ENCODE results near the gene INO80C. TPM values are rescaled to one million over a fixed set of nuclear protein-coding genes. Genes with fewer than 3 reads are reported as not detected.

The INO80C gene
- total RNA-seq, 5 donors from 2014 or later (not counting 1 experiment from before 2014, with no cell fraction given): 19.3 to 29.5 (median 23.1) TPM

DNA sequence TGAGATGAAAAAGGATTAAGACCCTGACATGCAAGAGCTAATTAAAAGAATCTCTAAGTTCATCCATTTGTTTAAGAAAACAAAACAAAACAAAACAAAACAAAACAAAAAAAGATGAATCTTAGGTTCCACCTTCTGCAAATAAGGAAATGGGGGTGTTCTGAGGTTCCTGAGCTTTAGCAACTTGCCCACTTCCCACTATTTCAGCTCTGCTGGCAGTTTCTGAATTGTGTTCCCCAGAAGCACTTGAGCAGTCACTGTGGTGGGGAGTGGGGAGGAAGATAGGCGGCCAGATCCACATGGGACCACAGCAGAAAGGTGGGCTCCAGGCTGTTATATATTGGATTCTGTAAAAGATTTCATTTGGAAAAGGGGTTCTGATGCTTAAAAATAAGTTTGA lies 20.3 kb downstream of the INO80C start:
- Mint-ChIP-seq H3K4me1 (peaks cover 13 to 30% (median 14%) of the 10 kb centered on the region in 3 donors), H3K27ac (no peak overlapping the region), H3K27me3 (no peaks in the 10 kb centered on the region), H3K4me3 (no peak overlapping the region), H3K9me3 (peaks cover 0 to 3% (median 0%) of the 10 kb centered on the region in 3 donors), H3K36me3 (peaks cover 53% of the 10 kb centered on the region)
- ATAC-seq (replicated peaks in 1 of 4) (no peak), DNase-seq (no peak)
- H3K27ac ChIP-seq (ENCODE audit: low read length): no peak overlapping the region
- H3K36me3 ChIP-seq (ENCODE audit: control insufficient read depth in 2 of 2, extremely low read depth in 1 of 2, insufficient read depth in 1 of 2, low read length in 1 of 2): peaks cover 6 to 7% of the 10 kb centered on the region in 2 donors
- WGBS (ENCODE audit: insufficient coverage): 86% methylated on average over 1 of the region's 1 CpG
- no peaks in the 10 kb centered on the region for H3K4me1 ChIP-seq (ENCODE audit: control insufficient read depth in 1 of 2, extremely low read depth in 1 of 2, insufficient read depth in 2 of 2, low read length in 2 of 2)
- H3K4me3 ChIP-seq (ENCODE audit: control insufficient read depth in 1 of 2, extremely low read depth in 1 of 2, low read length in 1 of 2): no peak overlapping the region
- ChIA-PET CTCF (no interaction called here), POLR2A (no interaction called here)
- H3K9me3 ChIP-seq: no peaks in the 10 kb centered on the region
- no peaks in the 10 kb centered on the region for H3K27me3 ChIP-seq (replicated peaks in 1 of 2; ENCODE audit: control insufficient read depth in 2 of 2, extremely low read depth in 1 of 2, insufficient read depth in 2 of 2, low read length in 1 of 2)

DNA sequence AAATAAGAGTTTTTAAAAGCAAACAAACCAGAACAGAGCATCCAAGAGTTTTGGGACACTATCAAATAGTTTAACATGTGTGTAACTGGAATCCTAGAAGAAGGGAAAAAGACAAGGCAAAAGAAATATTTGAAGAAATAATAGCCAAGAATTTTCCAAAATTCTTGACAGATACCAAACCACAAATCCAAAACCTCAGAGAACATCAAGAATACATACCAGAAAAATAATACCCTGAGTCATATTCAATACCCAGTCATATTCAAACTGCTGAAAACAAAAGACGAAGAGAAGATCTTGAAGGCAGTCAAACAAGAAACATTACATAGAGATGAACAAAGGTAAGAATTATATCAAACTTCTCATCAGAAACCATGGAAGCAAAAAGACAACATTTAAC lies 22.9 kb downstream of the INO80C start:
- H3K36me3 Mint-ChIP-seq: peaks cover 52% of the 10 kb centered on the region
- ChIA-PET POLR2A (no interaction called here), CTCF (no interaction called here)
- no peaks in the 10 kb centered on the region for H3K27me3 Mint-ChIP-seq
- no peak for ATAC-seq (replicated peaks in 1 of 4)
- Histone ChIP-seq H3K36me3 (ENCODE audit: control insufficient read depth in 2 of 2, extremely low read depth in 1 of 2, insufficient read depth in 1 of 2, low read length in 1 of 2) (peaks cover 6 to 7% of the 10 kb centered on the region in 2 donors), H3K27ac (ENCODE audit: low read length) (no peak overlapping the region), H3K27me3 (replicated peaks in 1 of 2; ENCODE audit: control insufficient read depth in 2 of 2, extremely low read depth in 1 of 2, insufficient read depth in 2 of 2, low read length in 1 of 2) (no peaks in the 10 kb centered on the region), H3K9me3 (no peaks in the 10 kb centered on the region), H3K4me1 (ENCODE audit: control insufficient read depth in 1 of 2, extremely low read depth in 1 of 2, insufficient read depth in 2 of 2, low read length in 2 of 2) (no peaks in the 10 kb centered on the region), H3K4me3 (ENCODE audit: control insufficient read depth in 1 of 2, extremely low read depth in 1 of 2, low read length in 1 of 2) (no peak overlapping the region)
- whole genome bisulfite sequencing (ENCODE audit: insufficient coverage): no CpG with 5 or more reads among the region's 1 CpG
- DNase-seq: no peak
- H3K27ac Mint-ChIP-seq: no peak overlapping the region
- no peak overlapping the region for H3K4me3 Mint-ChIP-seq
- peaks cover 0 to 3% (median 0%) of the 10 kb centered on the region in 3 donors for H3K9me3 Mint-ChIP-seq
- peaks cover 10 to 27% (median 10%) of the 10 kb centered on the region in 3 donors for H3K4me1 Mint-ChIP-seq

DNA sequence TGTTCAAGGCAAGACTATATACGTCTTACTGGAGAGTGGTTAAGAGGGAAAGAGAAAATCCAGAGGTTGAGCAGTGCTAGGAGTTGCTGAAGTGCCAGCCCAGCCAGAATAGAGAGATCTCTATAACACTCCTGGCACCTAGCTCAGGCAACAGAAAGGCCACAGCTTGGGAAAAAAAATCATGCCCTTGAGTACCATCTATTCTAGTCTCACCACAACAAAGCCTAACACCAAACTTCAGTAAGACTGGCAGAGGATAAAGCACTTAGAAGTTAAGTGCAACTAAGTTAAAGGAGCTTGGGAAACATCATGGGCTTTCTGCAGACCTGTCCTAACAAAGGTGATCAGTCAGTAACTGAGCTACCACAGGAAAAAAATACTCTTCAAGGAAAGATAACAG lies 24.2 kb downstream of the INO80C start:
- H3K4me3 ChIP-seq (ENCODE audit: control insufficient read depth in 1 of 2, extremely low read depth in 1 of 2, low read length in 1 of 2): no peak overlapping the region
- ATAC-seq (replicated peaks in 1 of 4) (no peak), DNase-seq (no peak)
- ChIA-PET POLR2A (no interaction called here), CTCF (interaction anchor here in 1 of 2 donors (0.6 kb wide), 1 partner anchor 478 kb away, joined by 4 read pairs; no protein-coding TSS in a partner anchor)
- peaks cover 6 to 10% of the 10 kb centered on the region in 2 donors for H3K36me3 ChIP-seq (ENCODE audit: control insufficient read depth in 2 of 2, extremely low read depth in 1 of 2, insufficient read depth in 1 of 2, low read length in 1 of 2)
- Mint-ChIP-seq H3K27me3 (no peaks in the 10 kb centered on the region), H3K9me3 (peaks cover 0 to 3% (median 0%) of the 10 kb centered on the region in 3 donors), H3K27ac (no peak overlapping the region), H3K4me3 (no peak overlapping the region), H3K36me3 (peaks cover 59% of the 10 kb centered on the region), H3K4me1 (peaks cover 3 to 26% (median 4%) of the 10 kb centered on the region in 3 donors)
- no CpG with 5 or more reads among the region's 1 CpG for WGBS (ENCODE audit: insufficient coverage)
- no peaks in the 10 kb centered on the region for H3K4me1 ChIP-seq (ENCODE audit: control insufficient read depth in 1 of 2, extremely low read depth in 1 of 2, insufficient read depth in 2 of 2, low read length in 2 of 2)
- no peaks in the 10 kb centered on the region for H3K9me3 ChIP-seq
- H3K27me3 ChIP-seq (replicated peaks in 1 of 2; ENCODE audit: control insufficient read depth in 2 of 2, extremely low read depth in 1 of 2, insufficient read depth in 2 of 2, low read length in 1 of 2): no peaks in the 10 kb centered on the region
- no peak overlapping the region for H3K27ac ChIP-seq (ENCODE audit: low read length)

DNA sequence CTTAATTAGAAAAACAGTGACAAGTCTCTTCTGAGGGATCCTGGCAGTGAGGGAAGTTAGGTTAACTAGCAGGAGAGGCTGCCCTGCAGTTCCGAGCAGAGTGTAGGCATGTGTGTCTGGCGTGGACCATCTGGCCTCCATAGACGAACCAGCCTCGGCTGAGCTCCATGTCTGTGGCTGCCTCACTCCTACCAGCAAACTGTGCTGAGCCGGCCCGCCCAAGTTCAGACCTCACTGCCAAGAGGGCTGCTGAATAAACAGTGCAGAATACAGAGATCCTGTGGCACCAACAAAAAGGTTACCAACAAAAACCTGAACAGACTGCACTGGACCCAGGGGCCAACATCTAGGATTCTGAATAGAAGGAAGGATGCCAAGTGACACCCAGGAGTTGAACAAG lies 27.3 kb downstream of the INO80C start:
- no peak overlapping the region for H3K27ac ChIP-seq (ENCODE audit: low read length)
- POLR2A ChIA-PET: interaction anchor here in 1 of 2 donors (0.6 kb wide), 1 partner anchor 560 kb away, joined by 3 read pairs; no protein-coding TSS in a partner anchor
- no peaks in the 10 kb centered on the region for H3K9me3 ChIP-seq
- peaks cover 0 to 3% (median 0%) of the 10 kb centered on the region in 3 donors for H3K9me3 Mint-ChIP-seq
- no peak overlapping the region for H3K27ac Mint-ChIP-seq
- H3K27me3 ChIP-seq (replicated peaks in 1 of 2; ENCODE audit: control insufficient read depth in 2 of 2, extremely low read depth in 1 of 2, insufficient read depth in 2 of 2, low read length in 1 of 2): no peaks in the 10 kb centered on the region
- CTCF ChIA-PET: no interaction called here
- no peak overlapping the region for H3K4me3 Mint-ChIP-seq
- no peaks in the 10 kb centered on the region for H3K27me3 Mint-ChIP-seq
- peaks cover 0 to 5% of the 10 kb centered on the region in 2 donors for H3K36me3 ChIP-seq (ENCODE audit: control insufficient read depth in 2 of 2, extremely low read depth in 1 of 2, insufficient read depth in 1 of 2, low read length in 1 of 2)
- no peak overlapping the region for H3K4me3 ChIP-seq (ENCODE audit: control insufficient read depth in 1 of 2, extremely low read depth in 1 of 2, low read length in 1 of 2)
- DNase-seq (no peak), ATAC-seq (replicated peaks in 1 of 4) (no peak)
- H3K4me1 Mint-ChIP-seq: peaks cover 2 to 23% (median 3%) of the 10 kb centered on the region in 3 donors
- H3K4me1 ChIP-seq (ENCODE audit: control insufficient read depth in 1 of 2, extremely low read depth in 1 of 2, insufficient read depth in 2 of 2, low read length in 2 of 2): no peaks in the 10 kb centered on the region
- WGBS (ENCODE audit: insufficient coverage): 96% methylated on average over 6 of the region's 6 CpGs
- peaks cover 68% of the 10 kb centered on the region for H3K36me3 Mint-ChIP-seq

DNA sequence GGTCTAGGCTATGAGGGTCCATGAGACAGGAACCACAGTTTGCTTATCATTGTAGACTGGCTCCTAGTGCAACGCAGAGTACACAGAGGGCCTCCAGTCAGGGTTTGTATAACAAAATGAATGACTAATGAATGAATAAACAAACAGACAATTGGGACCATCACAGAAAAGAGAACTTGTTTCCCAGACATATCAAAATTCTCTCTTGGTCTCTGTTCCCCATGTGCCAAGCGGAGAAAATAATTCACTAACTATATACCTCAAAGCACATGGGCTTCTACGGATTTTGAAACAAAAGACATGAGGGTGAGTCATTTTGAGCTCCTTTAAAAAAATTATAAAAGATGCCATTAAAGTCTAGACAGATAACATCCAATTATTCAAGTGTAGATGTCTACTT lies 28.0 kb downstream of the INO80C start:
- no peaks in the 10 kb centered on the region for H3K9me3 ChIP-seq
- no peak overlapping the region for H3K27ac ChIP-seq (ENCODE audit: low read length)
- H3K4me3 Mint-ChIP-seq: no peak overlapping the region
- DNase-seq (no peak), ATAC-seq (replicated peaks in 1 of 4) (no peak)
- no peaks in the 10 kb centered on the region for H3K27me3 Mint-ChIP-seq
- POLR2A ChIA-PET: no interaction called here
- H3K4me1 ChIP-seq (ENCODE audit: control insufficient read depth in 1 of 2, extremely low read depth in 1 of 2, insufficient read depth in 2 of 2, low read length in 2 of 2): no peaks in the 10 kb centered on the region
- peaks cover 60% of the 10 kb centered on the region for H3K36me3 Mint-ChIP-seq
- H3K9me3 Mint-ChIP-seq: peaks cover 0 to 3% (median 0%) of the 10 kb centered on the region in 3 donors
- no peak overlapping the region for H3K27ac Mint-ChIP-seq
- CTCF ChIA-PET: no interaction called here
- no peaks in the 10 kb centered on the region for H3K27me3 ChIP-seq (replicated peaks in 1 of 2; ENCODE audit: control insufficient read depth in 2 of 2, extremely low read depth in 1 of 2, insufficient read depth in 2 of 2, low read length in 1 of 2)
- H3K4me1 Mint-ChIP-seq: peaks cover 2 to 16% (median 3%) of the 10 kb centered on the region in 3 donors
- no CpG with 5 or more reads among the region's 3 CpGs for WGBS (ENCODE audit: insufficient coverage)
- peaks cover 0 to 5% of the 10 kb centered on the region in 2 donors for H3K36me3 ChIP-seq (ENCODE audit: control insufficient read depth in 2 of 2, extremely low read depth in 1 of 2, insufficient read depth in 1 of 2, low read length in 1 of 2)
- no peak overlapping the region for H3K4me3 ChIP-seq (ENCODE audit: control insufficient read depth in 1 of 2, extremely low read depth in 1 of 2, low read length in 1 of 2)

DNA sequence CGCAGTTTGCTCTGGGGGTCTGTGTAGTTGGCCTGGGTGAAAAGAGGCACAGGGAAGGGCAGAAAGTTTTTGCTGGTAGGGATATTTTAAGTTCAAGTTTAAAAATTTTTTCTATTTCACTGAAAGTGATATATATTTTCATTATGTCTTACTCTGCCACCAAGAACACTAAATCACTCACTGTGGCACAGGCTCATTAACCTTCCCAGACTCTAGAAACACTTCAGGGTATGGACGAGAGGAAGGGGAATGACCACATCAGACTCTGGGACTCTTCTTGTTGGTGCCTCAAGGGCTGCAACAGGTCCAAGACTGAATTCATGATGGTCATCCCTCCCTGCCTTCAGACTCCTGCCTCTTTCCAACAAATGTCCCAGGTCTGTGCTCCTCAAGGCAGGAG lies 29.0 kb downstream of the INO80C start:
- no peaks in the 10 kb centered on the region for H3K27me3 Mint-ChIP-seq
- POLR2A ChIA-PET: no interaction called here
- Histone ChIP-seq H3K4me1 (ENCODE audit: control insufficient read depth in 1 of 2, extremely low read depth in 1 of 2, insufficient read depth in 2 of 2, low read length in 2 of 2) (no peaks in the 10 kb centered on the region), H3K36me3 (ENCODE audit: control insufficient read depth in 2 of 2, extremely low read depth in 1 of 2, insufficient read depth in 1 of 2, low read length in 1 of 2) (peaks cover 0 to 5% of the 10 kb centered on the region in 2 donors), H3K4me3 (ENCODE audit: control insufficient read depth in 1 of 2, extremely low read depth in 1 of 2, low read length in 1 of 2) (no peak overlapping the region), H3K9me3 (no peaks in the 10 kb centered on the region), H3K27ac (ENCODE audit: low read length) (no peak overlapping the region), H3K27me3 (replicated peaks in 1 of 2; ENCODE audit: control insufficient read depth in 2 of 2, extremely low read depth in 1 of 2, insufficient read depth in 2 of 2, low read length in 1 of 2) (no peaks in the 10 kb centered on the region)
- H3K36me3 Mint-ChIP-seq: peaks cover 55% of the 10 kb centered on the region
- DNase-seq (no peak), ATAC-seq (replicated peaks in 1 of 4) (no peak)
- no peak overlapping the region for H3K27ac Mint-ChIP-seq
- CTCF ChIA-PET: no interaction called here
- H3K4me3 Mint-ChIP-seq: no peak overlapping the region
- peaks cover 0 to 3% (median 0%) of the 10 kb centered on the region in 3 donors for H3K9me3 Mint-ChIP-seq
- peaks cover under 1 to 14% (median 1%) of the 10 kb centered on the region in 3 donors for H3K4me1 Mint-ChIP-seq
- WGBS (ENCODE audit: insufficient coverage): no CpG with 5 or more reads among the region's 2 CpGs

DNA sequence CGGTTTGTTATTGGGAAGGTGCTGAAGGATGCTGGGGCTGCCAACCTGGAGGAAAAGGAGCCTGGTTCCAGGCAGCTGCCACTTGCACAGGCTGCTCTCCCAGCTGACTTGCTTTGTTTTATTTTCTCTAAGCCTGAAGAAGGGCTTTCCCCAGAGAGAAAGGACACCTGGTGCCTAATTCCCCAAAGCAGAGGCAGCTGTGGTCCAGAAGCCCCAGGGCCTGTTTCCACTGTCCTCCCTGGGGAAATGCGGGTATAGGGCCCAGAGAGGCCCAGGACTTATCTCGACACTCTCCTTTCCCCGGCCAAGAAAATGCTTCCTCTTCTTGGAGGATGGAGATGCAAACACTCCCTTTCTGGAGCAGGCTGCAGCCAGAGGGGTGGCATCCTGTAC lies 30.1 kb downstream of the INO80C start:
- Mint-ChIP-seq H3K27ac (no peak overlapping the region), H3K9me3 (peaks cover 0 to under 1% (median 0%) of the 10 kb centered on the region in 3 donors), H3K27me3 (no peaks in the 10 kb centered on the region), H3K36me3 (peaks cover 44% of the 10 kb centered on the region), H3K4me3 (no peak overlapping the region), H3K4me1 (peaks cover 0 to 3% (median 0%) of the 10 kb centered on the region in 3 donors)
- no peak overlapping the region for H3K4me3 ChIP-seq (ENCODE audit: control insufficient read depth in 1 of 2, extremely low read depth in 1 of 2, low read length in 1 of 2)
- no peaks in the 10 kb centered on the region for H3K9me3 ChIP-seq
- ATAC-seq (replicated peaks in 1 of 4): no peak
- peaks cover 0 to 5% of the 10 kb centered on the region in 2 donors for H3K36me3 ChIP-seq (ENCODE audit: control insufficient read depth in 2 of 2, extremely low read depth in 1 of 2, insufficient read depth in 1 of 2, low read length in 1 of 2)
- H3K4me1 ChIP-seq (ENCODE audit: control insufficient read depth in 1 of 2, extremely low read depth in 1 of 2, insufficient read depth in 2 of 2, low read length in 2 of 2): no peaks in the 10 kb centered on the region
- ChIA-PET CTCF (no interaction called here), POLR2A (no interaction called here)
- H3K27ac ChIP-seq (ENCODE audit: low read length): no peak overlapping the region
- H3K27me3 ChIP-seq (replicated peaks in 1 of 2; ENCODE audit: control insufficient read depth in 2 of 2, extremely low read depth in 1 of 2, insufficient read depth in 2 of 2, low read length in 1 of 2): no peaks in the 10 kb centered on the region
- no peak for DNase-seq
- 95% methylated on average over 3 of the region's 4 CpGs for WGBS (ENCODE audit: insufficient coverage)

Data from T-cell (primary cell).